ENCODE results near the gene MDK.
"Not testable (repeated sequence)": the region's sequence is repeated elsewhere in the genome, so short reads cannot be mapped to it uniquely, and the experiment has no call there.

Gene MDK

DNA sequence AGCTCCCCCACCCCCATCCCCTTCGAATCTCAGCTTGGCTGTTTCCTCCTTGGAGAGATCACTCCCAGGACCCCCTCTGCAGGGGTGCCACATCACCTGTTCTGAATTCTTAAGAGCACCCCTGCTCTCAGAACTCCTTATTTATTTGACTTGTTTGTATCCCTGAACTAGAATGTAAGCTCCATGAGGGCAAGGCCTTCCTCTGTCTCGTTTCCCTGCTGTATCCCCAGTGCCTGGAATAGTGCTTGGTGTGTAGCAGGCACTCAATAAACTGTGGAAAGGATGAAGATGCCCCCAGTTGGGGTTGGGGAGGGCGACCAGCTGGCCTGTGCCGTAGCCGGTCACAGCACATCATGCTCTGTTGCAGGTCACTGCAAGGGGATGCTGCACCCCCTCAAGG is 3.6 kb upstream of the MDK start:
- no peaks in the 10 kb centered on the region for H3K27me3 ChIP-seq (ENCODE audit: low read depth)
- H3K36me3 ChIP-seq (replicated peaks) = peaks cover 23% of the 10 kb centered on the region
- H3K9me3 ChIP-seq = no peaks in the 10 kb centered on the region
- no peak overlapping the region for H3K4me3 ChIP-seq
- in situ Hi-C loops (cut with MboI; ENCODE audit: low sequenced_read_pairs) = no loop called here
- H3K4me1 ChIP-seq = peaks cover 8% of the 10 kb centered on the region; the same call in 1 of the 2 replicates
- DNase-seq (ENCODE audit: low spot score in 2 of 2) = no peak

- peaks cover 24% of the 10 kb centered on the region for H3K36me3 ChIP-seq (replicated peaks)
- no peak for DNase-seq (ENCODE audit: low spot score in 2 of 2)
- H3K9me3 ChIP-seq = no peaks in the 10 kb centered on the region
- H3K27me3 ChIP-seq (ENCODE audit: low read depth) = no peaks in the 10 kb centered on the region
- peaks cover 8% of the 10 kb centered on the region; the same call in 1 of the 2 replicates for H3K4me1 ChIP-seq
- in situ Hi-C loops (cut with MboI; ENCODE audit: low sequenced_read_pairs) = no loop called here
- no peak overlapping the region for H3K4me3 ChIP-seq
Observed at GRCh38 chr11:46378296-46378695, 3.2 kb upstream of the MDK start.

DNA sequence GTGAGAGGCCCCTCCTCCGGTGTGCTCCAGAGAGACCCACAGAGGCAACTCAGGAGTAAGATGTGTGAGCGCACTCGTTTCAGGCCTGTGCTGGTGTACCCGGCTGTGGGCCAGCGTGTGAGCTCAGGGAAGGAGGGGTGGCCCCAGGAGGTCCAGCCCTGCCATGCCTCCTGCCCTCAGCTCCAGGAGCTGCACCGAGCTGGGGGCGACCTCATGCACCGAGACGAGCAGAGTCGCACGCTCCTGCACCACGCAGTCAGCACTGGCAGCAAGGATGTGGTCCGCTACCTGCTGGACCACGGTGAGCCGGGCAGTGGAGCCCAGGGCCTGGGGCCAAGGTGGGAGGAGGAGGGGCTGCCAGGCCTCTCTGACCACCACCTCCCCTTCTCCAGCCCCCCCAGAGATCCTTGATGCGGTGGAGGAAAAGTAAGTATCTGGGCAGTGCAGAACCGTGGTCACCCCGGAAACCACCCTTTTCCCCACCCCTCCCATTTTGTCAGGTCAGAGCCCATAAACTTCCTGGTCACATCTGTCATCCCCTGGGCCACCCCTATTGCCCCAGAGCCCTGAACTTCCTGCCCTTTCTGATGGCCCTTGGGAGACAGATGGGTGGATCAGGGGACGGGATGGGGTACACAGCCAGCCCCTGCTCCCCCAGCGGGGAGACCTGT is 2.5 kb upstream of the MDK start:
- in situ Hi-C loops (cut with MboI; ENCODE audit: low sequenced_read_pairs) = no loop called here
- Histone ChIP-seq H3K36me3 (replicated peaks) (peaks cover 23% of the 10 kb centered on the region), H3K27me3 (ENCODE audit: low read depth) (no peaks in the 10 kb centered on the region), H3K4me3 (no peak overlapping the region), H3K9me3 (no peaks in the 10 kb centered on the region), H3K4me1 (peaks cover 8% of the 10 kb centered on the region; the same call in 1 of the 2 replicates)
- DNase-seq (ENCODE audit: low spot score in 2 of 2) = no peak

DNA sequence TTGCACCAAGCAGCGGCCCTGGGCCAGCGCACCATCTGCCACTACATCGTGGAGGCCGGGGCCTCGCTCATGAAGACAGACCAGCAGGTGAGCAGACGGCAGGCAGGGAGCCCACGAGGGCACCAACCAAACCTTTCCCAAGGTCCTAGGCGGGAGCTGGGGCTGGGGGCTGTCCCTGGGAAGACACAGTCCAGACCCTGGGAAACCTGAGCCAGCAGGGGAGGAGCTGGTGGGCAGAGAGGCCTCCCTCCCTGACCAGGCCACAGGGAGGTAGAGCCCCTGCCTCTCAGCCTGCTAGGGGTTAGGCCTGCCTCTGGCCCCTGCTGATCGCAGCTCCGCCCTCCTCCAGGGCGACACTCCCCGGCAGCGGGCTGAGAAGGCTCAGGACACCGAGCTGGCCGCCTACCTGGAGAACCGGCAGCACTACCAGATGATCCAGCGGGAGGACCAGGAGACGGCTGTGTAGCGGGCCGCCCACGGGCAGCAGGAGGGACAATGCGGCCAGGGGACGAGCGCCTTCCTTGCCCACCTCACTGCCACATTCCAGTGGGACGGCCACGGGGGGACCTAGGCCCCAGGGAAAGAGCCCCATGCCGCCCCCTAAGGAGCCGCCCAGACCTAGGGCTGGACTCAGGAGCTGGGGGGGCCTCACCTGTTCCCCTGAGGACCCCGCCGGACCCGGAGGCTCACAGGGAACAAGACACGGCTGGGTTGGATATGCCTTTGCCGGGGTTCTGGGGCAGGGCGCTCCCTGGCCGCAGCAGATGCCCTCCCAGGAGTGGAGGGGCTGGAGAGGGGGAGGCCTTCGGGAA is 1.8 kb upstream of the MDK start:
- H3K4me1 ChIP-seq; in situ Hi-C loops (cut with MboI; ENCODE audit: low sequenced_read_pairs); H3K27me3 ChIP-seq (ENCODE audit: low read depth); H3K4me3 ChIP-seq; H3K9me3 ChIP-seq: not testable (repeated sequence)
- peak in 1 of 2 experiments; percentile 68 for DNase-seq (ENCODE audit: low spot score in 2 of 2)
- H3K36me3 ChIP-seq (replicated peaks) = peaks cover 21% of the 10 kb centered on the region

- H3K4me3 ChIP-seq = peak overlapping the region; percentile 50
- in situ Hi-C loops (cut with MboI; ENCODE audit: low sequenced_read_pairs) = no loop called here
- peaks cover 13% of the 10 kb centered on the region for H3K36me3 ChIP-seq (replicated peaks)
- H3K4me1 ChIP-seq = peaks cover 8% of the 10 kb centered on the region; the same call in 1 of the 2 replicates
- no peaks in the 10 kb centered on the region for H3K9me3 ChIP-seq
- DNase-seq (ENCODE audit: low spot score in 2 of 2) = peak; percentile 57 to 88
- H3K27me3 ChIP-seq (ENCODE audit: low read depth) = no peaks in the 10 kb centered on the region
Observed at GRCh38 chr11:46380340-46381047, 975 bp upstream of the MDK start.

DNA sequence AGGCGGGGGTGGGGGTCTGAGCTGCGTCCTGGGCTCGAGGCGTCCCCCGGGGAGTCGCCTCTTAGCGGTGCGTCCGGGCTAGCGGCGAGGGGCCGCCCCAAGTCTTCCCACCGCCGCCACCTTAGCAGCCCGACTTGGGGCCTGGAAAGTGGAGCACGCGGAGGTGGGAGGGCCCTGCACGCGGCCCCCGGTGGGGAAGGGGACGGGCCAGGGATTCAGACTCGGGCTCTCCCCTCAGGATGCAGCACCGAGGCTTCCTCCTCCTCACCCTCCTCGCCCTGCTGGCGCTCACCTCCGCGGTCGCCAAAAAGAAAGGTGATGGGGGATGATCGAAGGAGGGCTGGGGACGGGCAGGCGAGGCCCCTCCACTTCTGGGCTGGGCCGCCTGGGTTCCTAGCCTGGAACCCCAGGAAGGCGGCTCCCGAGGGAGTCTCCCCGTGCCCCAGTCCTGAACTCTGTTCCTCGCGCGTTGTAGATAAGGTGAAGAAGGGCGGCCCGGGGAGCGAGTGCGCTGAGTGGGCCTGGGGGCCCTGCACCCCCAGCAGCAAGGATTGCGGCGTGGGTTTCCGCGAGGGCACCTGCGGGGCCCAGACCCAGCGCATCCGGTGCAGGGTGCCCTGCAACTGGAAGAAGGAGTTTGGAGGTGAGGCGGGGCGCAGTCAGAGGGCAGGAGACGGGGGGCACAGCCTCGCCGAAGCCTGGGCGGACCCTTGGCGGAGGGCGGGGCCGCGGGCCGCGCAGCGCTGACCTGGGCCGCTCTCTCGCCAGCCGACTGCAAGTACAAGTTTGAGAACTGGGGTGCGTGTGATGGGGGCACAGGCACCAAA is 563 bp downstream of the MDK start:
- H3K4me3 ChIP-seq = peak overlapping the region; percentile 84
- H3K36me3 ChIP-seq (replicated peaks) = peaks cover 3% of the 10 kb centered on the region
- no peaks in the 10 kb centered on the region for H3K27me3 ChIP-seq (ENCODE audit: low read depth)
- in situ Hi-C loops (cut with MboI; ENCODE audit: low sequenced_read_pairs) = no loop called here
- no peaks in the 10 kb centered on the region for H3K9me3 ChIP-seq
- DNase-seq (ENCODE audit: low spot score in 2 of 2) = peak; percentile 20 to 62
- peaks cover 8% of the 10 kb centered on the region; the same call in 1 of the 2 replicates for H3K4me1 ChIP-seq

DNA sequence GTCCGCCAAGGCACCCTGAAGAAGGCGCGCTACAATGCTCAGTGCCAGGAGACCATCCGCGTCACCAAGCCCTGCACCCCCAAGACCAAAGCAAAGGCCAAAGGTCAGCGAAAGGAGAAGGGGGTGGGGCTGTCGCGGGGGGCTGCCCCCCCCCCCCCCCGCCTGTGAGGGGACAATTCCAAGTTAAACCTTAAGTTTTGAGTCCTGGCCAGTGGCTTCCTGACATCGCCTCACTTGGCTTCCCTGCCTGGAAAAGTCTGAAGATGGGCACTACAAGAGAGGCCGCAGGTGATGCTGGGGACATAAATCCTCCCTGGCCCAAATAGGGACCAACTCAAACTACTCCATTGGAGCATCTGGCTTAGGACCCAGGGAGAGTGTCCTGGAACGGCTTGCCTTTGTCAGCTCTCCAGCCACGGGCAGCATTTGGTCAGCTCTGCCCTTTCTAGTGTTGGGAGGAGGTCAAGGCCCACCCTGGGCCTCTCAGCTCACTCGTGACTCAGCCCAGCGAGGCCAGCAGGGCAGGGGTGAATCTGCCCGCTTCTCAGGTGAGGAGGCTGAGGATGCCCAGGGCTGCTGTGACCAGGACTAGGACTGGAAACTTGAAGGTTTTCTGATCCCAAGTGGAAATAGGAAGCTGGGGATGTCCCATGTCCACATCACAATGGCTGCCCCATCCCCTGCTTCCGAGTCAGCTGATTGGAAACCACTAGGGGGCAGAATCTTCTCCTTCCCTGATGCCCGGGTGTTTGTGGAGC is 1.4 kb downstream of the MDK start:
- in situ Hi-C loops (cut with MboI; ENCODE audit: low sequenced_read_pairs) = no loop called here
- Histone ChIP-seq H3K9me3 (no peaks in the 10 kb centered on the region), H3K36me3 (replicated peaks) (peaks cover 3% of the 10 kb centered on the region), H3K4me3 (peak overlapping the region; percentile 84), H3K4me1 (peaks cover 8% of the 10 kb centered on the region; the same call in 1 of the 2 replicates), H3K27me3 (ENCODE audit: low read depth) (no peaks in the 10 kb centered on the region)
- peak; percentile 50 to 79 for DNase-seq (ENCODE audit: low spot score in 2 of 2)

DNA sequence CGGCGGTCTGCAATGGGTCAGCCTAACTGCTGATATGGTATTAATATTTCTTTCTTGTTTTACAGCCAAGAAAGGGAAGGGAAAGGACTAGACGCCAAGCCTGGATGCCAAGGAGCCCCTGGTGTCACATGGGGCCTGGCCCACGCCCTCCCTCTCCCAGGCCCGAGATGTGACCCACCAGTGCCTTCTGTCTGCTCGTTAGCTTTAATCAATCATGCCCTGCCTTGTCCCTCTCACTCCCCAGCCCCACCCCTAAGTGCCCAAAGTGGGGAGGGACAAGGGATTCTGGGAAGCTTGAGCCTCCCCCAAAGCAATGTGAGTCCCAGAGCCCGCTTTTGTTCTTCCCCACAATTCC is 1.9 kb downstream of the MDK start:
- Histone ChIP-seq H3K36me3 (replicated peaks) (peaks cover 3% of the 10 kb centered on the region), H3K4me1 (peaks cover 8% of the 10 kb centered on the region; the same call in 1 of the 2 replicates), H3K9me3 (no peaks in the 10 kb centered on the region), H3K4me3 (no peak overlapping the region), H3K27me3 (ENCODE audit: low read depth) (0 out of 2 replicates have a peak, but pooled peaks cover 3% of the 10 kb centered on the region)
- no peak for DNase-seq (ENCODE audit: low spot score in 2 of 2)
- in situ Hi-C loops (cut with MboI; ENCODE audit: low sequenced_read_pairs) = no loop called here

DNA sequence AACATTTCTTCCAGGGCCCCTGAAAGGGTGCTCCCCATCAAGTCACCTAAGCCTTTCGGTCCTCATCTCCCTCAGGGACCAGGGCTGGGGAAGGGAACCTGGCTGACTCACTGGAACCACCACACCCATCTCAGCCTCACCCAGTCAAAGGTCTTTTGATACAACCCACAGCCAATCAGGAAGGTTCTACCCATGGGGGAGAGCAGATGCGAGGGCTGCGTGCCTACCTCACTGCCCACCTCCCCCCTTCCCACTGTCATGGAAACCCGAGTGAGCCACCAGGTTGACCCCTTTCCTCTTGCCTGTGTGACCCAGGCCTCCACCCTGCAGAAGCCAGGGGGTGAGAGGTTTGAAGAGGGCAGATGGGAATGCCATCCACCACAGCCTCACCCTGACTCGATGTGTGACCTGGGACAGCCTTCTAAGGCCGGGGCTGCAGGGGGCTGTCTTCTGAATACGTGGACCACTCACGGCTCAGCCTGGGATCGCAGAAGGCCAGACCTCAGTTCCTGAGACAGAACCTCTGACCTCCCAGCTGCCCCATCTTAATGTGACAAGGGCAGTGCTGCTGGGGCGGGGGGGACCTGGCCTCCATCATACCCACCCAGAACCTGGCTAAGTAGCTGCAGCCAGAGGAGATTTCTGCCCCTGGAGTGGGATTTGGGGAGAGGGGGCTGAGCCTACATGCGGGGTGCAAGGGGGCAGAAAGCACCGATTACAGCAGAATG is 2.7 kb downstream of the MDK start:
- no peaks in the 10 kb centered on the region for H3K9me3 ChIP-seq
- H3K4me1 ChIP-seq = peaks cover 14% of the 10 kb centered on the region
- peaks cover 3% of the 10 kb centered on the region for H3K36me3 ChIP-seq (replicated peaks)
- in situ Hi-C loops (cut with MboI; ENCODE audit: low sequenced_read_pairs) = no loop called here
- peak in 1 of 2 experiments; percentile 14 for DNase-seq (ENCODE audit: low spot score in 2 of 2)
- no peak overlapping the region for H3K4me3 ChIP-seq
- peaks cover 8% of the 10 kb centered on the region for H3K27me3 ChIP-seq (ENCODE audit: low read depth)

- Histone ChIP-seq H3K9me3 (no peaks in the 10 kb centered on the region), H3K4me1 (peaks cover 16% of the 10 kb centered on the region), H3K27me3 (ENCODE audit: low read depth) (peaks cover 9% of the 10 kb centered on the region), H3K4me3 (no peak overlapping the region), H3K36me3 (replicated peaks) (peaks cover 3% of the 10 kb centered on the region)
- in situ Hi-C loops (cut with MboI; ENCODE audit: low sequenced_read_pairs) = no loop called here
- peak in 1 of 2 experiments; percentile 7 for DNase-seq (ENCODE audit: low spot score in 2 of 2)
Observed at GRCh38 chr11:46385169-46386004, 3.9 kb downstream of the MDK start.

DNA sequence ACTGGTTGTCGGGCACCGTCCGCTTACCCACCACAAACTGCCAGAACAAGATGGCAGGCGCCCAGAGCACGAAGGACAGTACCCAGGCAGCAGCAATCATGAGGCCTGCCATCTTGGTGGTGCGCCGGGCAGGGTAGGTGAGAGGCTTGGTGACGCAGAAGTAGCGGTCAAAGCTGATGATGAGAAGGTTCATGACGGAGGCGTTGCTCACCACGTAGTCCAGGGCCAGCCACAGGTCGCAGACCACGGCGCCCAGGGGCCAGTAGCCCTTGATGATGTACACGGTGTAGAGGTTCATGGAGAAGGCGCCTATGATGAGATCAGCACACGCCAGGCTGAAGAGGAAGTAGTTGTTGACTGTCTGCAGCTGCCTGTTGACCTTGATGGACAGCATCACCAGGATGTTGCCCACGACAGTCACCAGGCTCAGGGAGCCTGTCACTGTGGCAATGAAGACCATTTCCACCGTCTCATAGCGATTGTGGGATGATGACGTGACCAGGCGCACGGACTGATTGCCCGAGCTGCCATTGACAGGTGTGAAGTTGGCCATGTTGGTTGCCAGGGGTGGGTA is 4.6 kb downstream of the MDK start:
- in situ Hi-C loops (cut with MboI; ENCODE audit: low sequenced_read_pairs) = no loop called here

More for the DNA sequence above, 4.6 kb downstream of the MDK start:
- DNase-seq (ENCODE audit: low spot score in 2 of 2) = peak in 1 of 2 experiments; percentile 5
- Histone ChIP-seq H3K9me3 (no peaks in the 10 kb centered on the region), H3K27me3 (ENCODE audit: low read depth) (peaks cover 9% of the 10 kb centered on the region), H3K4me3 (no peak overlapping the region), H3K4me1 (peaks cover 10% of the 10 kb centered on the region), H3K36me3 (replicated peaks) (peaks cover 3% of the 10 kb centered on the region)

All from HAP-1 (cell line).